Fibroblast of lung (primary cell): ENCODE measurements around the gene HPS3. TPM values are rescaled to one million over a fixed set of nuclear protein-coding genes. Genes with fewer than 3 reads are reported as not detected.

Experiments used
- DNase-seq, 2 donors: peaks; one replicate each; pipeline versions ENCODE4 v3.0.0 to v3.0.0-alpha.2; 2010; ENCODE audit warnings: low read depth in 2 of 2
- H2AFZ ChIP-seq: 2 replicates; pipeline ENCODE4 v1.5.1; 2012; ENCODE audit warnings: low read length, control low read depth, inconsistent platforms
- H3K27ac ChIP-seq: 2 replicates; pipeline ENCODE4 v1.5.1; 2011; ENCODE audit warnings: low read length, control low read depth; ENCODE audit not compliant: insufficient read depth
- H3K27me3 ChIP-seq: 2 replicates; pipeline ENCODE4 v1.5.1; 2011; ENCODE audit warnings: mild to moderate bottlenecking, low read length; ENCODE audit not compliant: control insufficient read depth, insufficient read depth
- H3K36me3 ChIP-seq: 2 replicates; pipeline ENCODE4 v1.5.1; 2011; ENCODE audit warnings: low read length; ENCODE audit not compliant: control insufficient read depth, insufficient read depth
- H3K4me1 ChIP-seq: 2 replicates; pipeline ENCODE4 v1.5.1; 2011; ENCODE audit warnings: low read length; ENCODE audit not compliant: control insufficient read depth, insufficient read depth; ENCODE audit errors: extremely low read depth
- H3K4me2 ChIP-seq: 2 replicates; pipeline ENCODE4 v1.5.1; 2011; ENCODE audit warnings: low read length, control low read depth; ENCODE audit not compliant: insufficient read depth; ENCODE audit errors: extremely low read depth
- H3K4me3 ChIP-seq, 4 experiments: fragments of 200-600 bp in 1 of 4; sonication (generic) in 1 of 4; replicated peaks in 1 of 4; 2 replicates each; pipeline ENCODE4 v1.5.1; 2011 to 2016; ENCODE audit warnings: low read length in 4 of 4, low read depth in 3 of 4, mild to moderate bottlenecking in 3 of 4, control low read depth in 2 of 4, inconsistent platforms in 1 of 4, mixed read lengths in 1 of 4; ENCODE audit not compliant: insufficient read depth in 1 of 4; ENCODE audit errors: control extremely low read depth in 1 of 4
- H3K79me2 ChIP-seq: 2 replicates; pipeline ENCODE4 v1.5.1; 2012; ENCODE audit warnings: mild to moderate bottlenecking, low read length, inconsistent platforms; ENCODE audit not compliant: control insufficient read depth, insufficient read depth
- H3K9ac ChIP-seq: 2 replicates; pipeline ENCODE4 v1.5.1; 2011; ENCODE audit warnings: mild to moderate bottlenecking, low read length, control low read depth; ENCODE audit not compliant: insufficient read depth
- H3K9me3 ChIP-seq: 2 replicates; pipeline ENCODE4 v1.5.1; 2012; ENCODE audit warnings: low read depth, low read length; ENCODE audit not compliant: control insufficient read depth, insufficient read depth
- H4K20me1 ChIP-seq: 2 replicates; pipeline ENCODE4 v1.5.1; 2011; ENCODE audit warnings: low read length; ENCODE audit not compliant: control insufficient read depth, insufficient read depth; ENCODE audit errors: extremely low read depth
- EZH2 ChIP-seq: IDR thresholded peaks from 2 replicates; pipeline ENCODE4 v1.5.1; 2012; ENCODE audit warnings: low read length, control low read depth, mild to moderate bottlenecking; ENCODE audit errors: missing control alignments
- polyA plus RNA-seq, 2 donors: library from polyadenylated mRNA; depleted of rRNA in 1 of 2; stranded (reverse) in 1 of 2; unstranded in 1 of 2; fragments of >200 nt; gene quantifications; 2 replicates each; pipeline ENCODE4 v1.2.1, GENCODE V29; 2011 to 2012; ENCODE audit warnings: missing spikeins in 1 of 2
- total RNA-seq: library from RNA; depleted of rRNA; stranded (reverse); fragments of >200 nt; gene quantifications from 2 replicates; pipeline ENCODE4 v1.2.1, GENCODE V29; 2014
- TF ChIP-seq, protein P1 (sequence below), 2 donors: IDR thresholded peaks in 1 of 2; conservative IDR thresholded peaks in 1 of 2; 1 replicate in 1 of 2; 2 replicates in 1 of 2; pipeline ENCODE4 v1.5.1; 2011 to 2012; ENCODE audit warnings: low read length in 2 of 2, control low read depth in 1 of 2, inconsistent platforms in 1 of 2, low read depth in 1 of 2, mild to moderate bottlenecking in 1 of 2

The HPS3 gene
- total and polyA plus RNA-seq, 2 donors (not counting 1 experiment from before 2014, with no cell fraction given): 31.0 to 33.4 TPM

DNA sequence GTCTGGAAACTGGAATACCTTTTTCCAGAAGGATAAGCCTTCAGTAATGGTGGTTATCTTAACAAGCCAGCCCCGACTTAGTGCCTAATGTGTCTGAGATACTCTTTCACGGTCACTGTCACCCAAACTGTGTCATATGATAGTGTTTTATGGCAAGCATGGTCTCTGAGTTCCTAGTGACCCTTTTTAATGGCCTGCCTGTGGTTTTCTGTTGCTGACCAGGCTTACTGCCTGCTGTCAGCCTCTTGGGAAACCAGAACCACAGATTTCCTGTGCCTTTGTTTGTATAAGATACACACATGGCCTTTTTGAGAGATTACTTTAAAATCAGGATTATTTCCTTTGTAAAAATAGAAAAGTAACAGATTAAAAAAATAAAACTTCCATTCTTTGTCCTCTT is 22.4 kb downstream of the HPS3 start:
- Histone ChIP-seq H3K4me2 (no peak overlapping the region), H3K27me3 (no peaks in the 10 kb centered on the region), H3K79me2 (no peaks in the 10 kb centered on the region), H3K9ac (no peak overlapping the region), H3K27ac (no peak overlapping the region), H3K9me3 (no peaks in the 10 kb centered on the region), H3K4me3 (no peak overlapping the region), H4K20me1 (no peaks in the 10 kb centered on the region), H2AFZ (no peak overlapping the region), H3K36me3 (no peaks in the 10 kb centered on the region), H3K4me1 (no peaks in the 10 kb centered on the region)
- DNase-seq: peak; percentile 60 to 75
- no peak for TF ChIP-seq EZH2
- TF ChIP-seq, protein P1, sequence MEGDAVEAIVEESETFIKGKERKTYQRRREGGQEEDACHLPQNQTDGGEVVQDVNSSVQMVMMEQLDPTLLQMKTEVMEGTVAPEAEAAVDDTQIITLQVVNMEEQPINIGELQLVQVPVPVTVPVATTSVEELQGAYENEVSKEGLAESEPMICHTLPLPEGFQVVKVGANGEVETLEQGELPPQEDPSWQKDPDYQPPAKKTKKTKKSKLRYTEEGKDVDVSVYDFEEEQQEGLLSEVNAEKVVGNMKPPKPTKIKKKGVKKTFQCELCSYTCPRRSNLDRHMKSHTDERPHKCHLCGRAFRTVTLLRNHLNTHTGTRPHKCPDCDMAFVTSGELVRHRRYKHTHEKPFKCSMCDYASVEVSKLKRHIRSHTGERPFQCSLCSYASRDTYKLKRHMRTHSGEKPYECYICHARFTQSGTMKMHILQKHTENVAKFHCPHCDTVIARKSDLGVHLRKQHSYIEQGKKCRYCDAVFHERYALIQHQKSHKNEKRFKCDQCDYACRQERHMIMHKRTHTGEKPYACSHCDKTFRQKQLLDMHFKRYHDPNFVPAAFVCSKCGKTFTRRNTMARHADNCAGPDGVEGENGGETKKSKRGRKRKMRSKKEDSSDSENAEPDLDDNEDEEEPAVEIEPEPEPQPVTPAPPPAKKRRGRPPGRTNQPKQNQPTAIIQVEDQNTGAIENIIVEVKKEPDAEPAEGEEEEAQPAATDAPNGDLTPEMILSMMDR (conservative IDR thresholded peaks at IDR 0.05 in 1 of 2, IDR thresholded peaks at IDR 0.05 in 1 of 2; ENCODE audit: low read depth in 1 of 2, low read length in 2 of 2): no peak

DNA sequence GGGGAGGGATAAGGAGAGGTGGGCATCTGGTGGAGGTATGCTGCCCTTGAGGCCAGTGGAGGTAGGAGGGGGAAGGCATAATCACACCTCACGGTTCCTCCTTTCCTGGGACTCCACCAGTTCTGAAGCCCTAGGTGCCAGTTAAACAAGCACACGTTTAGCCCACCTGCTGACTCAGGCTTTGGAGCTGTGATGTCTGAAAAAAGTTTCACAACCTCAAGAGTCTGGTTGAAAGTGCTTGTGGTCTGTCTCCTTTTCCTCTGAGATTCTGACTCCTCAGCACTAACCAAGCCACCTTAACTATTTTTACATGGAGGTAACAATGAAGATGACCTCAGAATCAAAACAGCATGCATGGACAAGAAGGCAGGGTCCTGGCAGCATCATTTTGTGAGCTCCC is 23.0 kb downstream of the HPS3 start:
- TF ChIP-seq, protein P1 (conservative IDR thresholded peaks at IDR 0.05 in 1 of 2, IDR thresholded peaks at IDR 0.05 in 1 of 2; ENCODE audit: low read depth in 1 of 2, low read length in 2 of 2): no peak
- no peak for TF ChIP-seq EZH2
- Histone ChIP-seq H3K27me3 (no peaks in the 10 kb centered on the region), H4K20me1 (no peaks in the 10 kb centered on the region), H3K4me2 (no peak overlapping the region), H3K27ac (no peak overlapping the region), H2AFZ (no peak overlapping the region), H3K4me1 (no peaks in the 10 kb centered on the region), H3K9me3 (no peaks in the 10 kb centered on the region), H3K4me3 (no peak overlapping the region), H3K36me3 (no peaks in the 10 kb centered on the region), H3K79me2 (no peaks in the 10 kb centered on the region), H3K9ac (no peak overlapping the region)
- peak; percentile 19 to 79 for DNase-seq

DNA sequence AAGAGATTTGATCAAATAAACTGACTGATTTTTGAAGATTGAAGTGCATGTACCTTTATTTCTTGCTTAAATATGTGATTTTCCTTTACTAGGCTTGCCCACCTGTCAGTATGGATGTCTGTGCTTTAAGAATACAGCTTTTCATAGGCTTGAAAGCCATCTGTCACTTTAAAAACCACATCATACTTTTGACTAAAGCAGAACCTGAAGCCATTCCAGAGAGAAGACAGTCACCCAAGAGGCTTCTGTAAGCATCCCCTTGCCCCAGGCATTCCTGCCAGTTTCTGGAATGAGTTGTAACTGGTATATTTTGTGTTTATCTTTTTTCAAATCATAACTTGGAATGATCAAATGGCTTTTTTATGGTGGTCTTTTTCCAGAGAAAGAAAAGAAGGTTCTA is 24.0 kb downstream of the HPS3 start:
- H3K9me3 ChIP-seq: no peaks in the 10 kb centered on the region
- no peak overlapping the region for H3K4me2 ChIP-seq
- no peak for TF ChIP-seq EZH2
- TF ChIP-seq, protein P1 (conservative IDR thresholded peaks at IDR 0.05 in 1 of 2, IDR thresholded peaks at IDR 0.05 in 1 of 2; ENCODE audit: low read depth in 1 of 2, low read length in 2 of 2): no peak
- H4K20me1 ChIP-seq: no peaks in the 10 kb centered on the region
- no peaks in the 10 kb centered on the region for H3K4me1 ChIP-seq
- H3K4me3 ChIP-seq: no peak overlapping the region
- H3K36me3 ChIP-seq: no peaks in the 10 kb centered on the region
- no peak overlapping the region for H3K9ac ChIP-seq
- DNase-seq: no peak
- no peaks in the 10 kb centered on the region for H3K79me2 ChIP-seq
- H3K27me3 ChIP-seq: no peaks in the 10 kb centered on the region
- H2AFZ ChIP-seq: no peak overlapping the region
- no peak overlapping the region for H3K27ac ChIP-seq
